Keratinocyte (primary cell): ENCODE data around the gene PPARA. TPM values are rescaled to one million over a fixed set of nuclear protein-coding genes. Genes with fewer than 3 reads are reported as not detected.

Experiments used
- DNase-seq: peaks from one replicate; pipeline ENCODE4 v3.0.0-alpha.2; 2011; ENCODE audit warnings: low read depth, missing footprints, low spot score
- FAIRE-seq: peaks from 2 replicates; lab custom pipeline; 2011; peaks lifted over from hg19 to GRCh38; lab: Jason Lieb, UNC
- H2AFZ ChIP-seq: 2 replicates; pipeline ENCODE4 v1.6.0; 2012; ENCODE audit warnings: low read length, control low read depth, inconsistent platforms; ENCODE audit not compliant: control insufficient read depth
- H3K27ac ChIP-seq: 2 replicates; pipeline ENCODE4 v1.5.1; 2011; ENCODE audit warnings: low read length; ENCODE audit not compliant: control insufficient read depth, insufficient read depth
- H3K27me3 ChIP-seq: 3 replicates; pipeline ENCODE4 v1.6.0; 2011; ENCODE audit warnings: low read length; ENCODE audit not compliant: control insufficient read depth, insufficient read depth; ENCODE audit errors: extremely low read depth
- H3K36me3 ChIP-seq, 2 experiments: 2 replicates in 1 of 2; 3 replicates in 1 of 2; pipeline ENCODE4 v1.5.1; 2011; ENCODE audit warnings: low read length in 2 of 2, mild to moderate bottlenecking in 1 of 2; ENCODE audit not compliant: control insufficient read depth in 2 of 2, insufficient read depth in 2 of 2; ENCODE audit errors: extremely low read depth in 1 of 2
- H3K4me1 ChIP-seq: 3 replicates; pipeline ENCODE4 v1.5.1; 2011; ENCODE audit warnings: low read length; ENCODE audit not compliant: control insufficient read depth, insufficient read depth; ENCODE audit errors: extremely low read depth
- H3K4me2 ChIP-seq: 3 replicates; pipeline ENCODE4 v1.6.0; 2011; ENCODE audit warnings: low read depth, low read length; ENCODE audit not compliant: control insufficient read depth, insufficient read depth; ENCODE audit errors: extremely low read depth
- H3K4me3 ChIP-seq, 3 experiments: fragments of 200-600 bp in 1 of 3; sonication (generic) in 1 of 3; 2 replicates in 2 of 3; 3 replicates in 1 of 3; pipeline ENCODE4 v1.5.1; 2011 to 2016; ENCODE audit warnings: low read length in 3 of 3, mild to moderate bottlenecking in 3 of 3, control low read depth in 2 of 3, inconsistent platforms in 1 of 3, low read depth in 1 of 3, mixed read lengths in 1 of 3, mixed run types in 1 of 3, moderate library complexity in 1 of 3; ENCODE audit not compliant: control insufficient read depth in 2 of 3, insufficient read depth in 2 of 3; ENCODE audit errors: extremely low read depth in 1 of 3
- H3K79me2 ChIP-seq: 2 replicates; pipeline ENCODE4 v1.6.0; 2012; ENCODE audit warnings: low read length; ENCODE audit not compliant: control insufficient read depth, insufficient read depth
- H3K9ac ChIP-seq: 3 replicates; pipeline ENCODE4 v1.6.0; 2011; ENCODE audit warnings: low read length; ENCODE audit not compliant: control insufficient read depth, insufficient read depth; ENCODE audit errors: extremely low read depth
- H3K9me1 ChIP-seq: 3 replicates; pipeline ENCODE4 v1.6.0; 2011; ENCODE audit warnings: low read length; ENCODE audit not compliant: control insufficient read depth, insufficient read depth; ENCODE audit errors: extremely low read depth
- H3K9me3 ChIP-seq: 2 replicates; pipeline ENCODE4 v1.5.1; 2012; ENCODE audit warnings: low read depth, low read length; ENCODE audit not compliant: control insufficient read depth
- H4K20me1 ChIP-seq: 3 replicates; pipeline ENCODE4 v1.6.0; 2011; ENCODE audit warnings: low read length; ENCODE audit not compliant: control insufficient read depth, insufficient read depth; ENCODE audit errors: extremely low read depth
- EZH2 ChIP-seq: IDR thresholded peaks from one replicate; pipeline ENCODE4 v1.6.1; 2012; ENCODE audit warnings: inconsistent platforms, mild to moderate bottlenecking, low read length, moderate library complexity
- dilution Hi-C: fragments of 300-500 bp; cut with MboI; formaldehyde crosslinking; loops from one replicate; pipeline ENCODE4 v1.7.0; 2020; ENCODE audit warnings: low sequenced_read_pairs; ENCODE audit not compliant: extremely low pct_ligation_motif_present
- polyA plus RNA-seq, 5 experiments: library from polyadenylated mRNA; depleted of rRNA in 3 of 5; stranded (reverse) in 3 of 5; stranded (forward) in 1 of 5; unstranded in 1 of 5; fragments of >200 nt; gene quantifications; 1 replicate in 1 of 5; 2 replicates in 3 of 5; 3 replicates in 1 of 5; pipeline versions ENCODE4 v1.2.1 to v1.2.3, GENCODE V29; 2011 to 2012; ENCODE audit warnings: missing spikeins in 2 of 5, low read depth in 1 of 5, low replicate concordance in 1 of 5
- TF ChIP-seq, protein P1 (sequence below), 3 experiments: IDR thresholded peaks in 1 of 3; conservative IDR thresholded peaks in 1 of 3; optimal IDR thresholded peaks in 1 of 3; 2 replicates in 2 of 3; 3 replicates in 1 of 3; pipeline versions ENCODE3 to v1.5.1; 2011; ENCODE audit warnings: low read length in 3 of 3, mild to moderate bottlenecking in 3 of 3, moderate library complexity in 2 of 3, control low read depth in 1 of 3, inconsistent platforms in 1 of 3; ENCODE audit not compliant: insufficient read depth in 2 of 3; ENCODE audit errors: extremely low read depth in 1 of 3

PPARA gene
- polyA plus RNA-seq, 1 donor (not counting 4 experiments of a cell fraction or from before 2014, with no cell fraction given), result 4.9 TPM

DNA sequence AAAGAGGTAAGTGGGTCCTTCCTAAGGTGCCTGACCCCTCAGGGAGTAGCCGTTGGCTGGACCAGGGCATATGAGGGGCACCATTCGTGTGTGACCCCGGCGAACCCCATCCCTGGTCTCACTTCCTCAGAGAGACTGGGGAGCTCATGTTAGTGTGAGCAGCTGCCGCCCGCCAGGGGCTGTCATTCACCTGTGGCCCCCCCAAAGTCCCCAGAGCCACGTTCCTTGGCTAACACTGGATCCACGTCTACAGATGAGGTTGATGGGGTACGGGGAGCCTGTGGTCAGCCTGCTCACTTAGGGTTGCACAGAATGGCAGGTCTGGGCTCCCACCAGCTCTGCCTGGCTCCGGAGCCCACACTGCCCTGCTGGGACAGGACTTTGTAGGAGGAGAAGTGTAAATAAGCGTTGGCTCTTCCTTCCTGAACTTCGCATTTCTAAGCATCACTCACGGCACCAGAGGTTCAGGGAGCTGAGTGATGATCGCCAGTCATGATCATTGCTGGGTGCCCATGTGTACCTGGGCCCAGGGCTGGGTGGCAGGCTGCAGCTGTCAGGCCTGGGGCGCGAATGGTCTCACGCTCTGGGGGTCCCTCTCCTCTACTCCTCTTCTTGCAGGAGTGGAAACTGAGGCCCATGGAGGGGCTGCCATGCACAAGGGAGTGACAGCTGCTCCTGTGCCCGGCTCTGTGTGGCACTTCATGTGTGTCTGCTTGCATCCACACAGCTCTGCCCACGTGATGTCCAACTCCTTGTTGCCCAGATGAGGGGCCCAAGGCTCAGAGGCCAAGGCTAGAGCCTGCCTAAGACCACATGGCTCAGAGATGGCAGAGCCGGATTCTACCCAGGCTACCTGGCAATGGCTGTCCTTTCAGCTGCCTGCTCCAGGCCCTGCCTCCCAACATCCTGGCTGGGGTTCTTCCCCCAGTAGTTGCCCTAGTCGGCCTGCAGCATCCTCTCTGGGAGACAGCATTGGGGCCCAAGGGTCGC is 128.6 kb downstream of the PPARA start:
- Histone ChIP-seq H3K9me3 (no peaks in the 10 kb centered on the region), H3K27ac (no peak overlapping the region), H4K20me1 (no peaks in the 10 kb centered on the region), H3K36me3 (peaks cover 17 to 23% of the 10 kb centered on the region in 2 experiments), H3K4me1 (no peaks in the 10 kb centered on the region), H3K9ac (no peak overlapping the region), H3K4me2 (no peak overlapping the region), H2AFZ (no peak overlapping the region), H3K27me3 (no peaks in the 10 kb centered on the region), H3K79me2 (no peaks in the 10 kb centered on the region), H3K4me3 (no peak overlapping the region), H3K9me1 (no peaks in the 10 kb centered on the region)
- no peak for TF ChIP-seq EZH2
- TF ChIP-seq, protein P1, sequence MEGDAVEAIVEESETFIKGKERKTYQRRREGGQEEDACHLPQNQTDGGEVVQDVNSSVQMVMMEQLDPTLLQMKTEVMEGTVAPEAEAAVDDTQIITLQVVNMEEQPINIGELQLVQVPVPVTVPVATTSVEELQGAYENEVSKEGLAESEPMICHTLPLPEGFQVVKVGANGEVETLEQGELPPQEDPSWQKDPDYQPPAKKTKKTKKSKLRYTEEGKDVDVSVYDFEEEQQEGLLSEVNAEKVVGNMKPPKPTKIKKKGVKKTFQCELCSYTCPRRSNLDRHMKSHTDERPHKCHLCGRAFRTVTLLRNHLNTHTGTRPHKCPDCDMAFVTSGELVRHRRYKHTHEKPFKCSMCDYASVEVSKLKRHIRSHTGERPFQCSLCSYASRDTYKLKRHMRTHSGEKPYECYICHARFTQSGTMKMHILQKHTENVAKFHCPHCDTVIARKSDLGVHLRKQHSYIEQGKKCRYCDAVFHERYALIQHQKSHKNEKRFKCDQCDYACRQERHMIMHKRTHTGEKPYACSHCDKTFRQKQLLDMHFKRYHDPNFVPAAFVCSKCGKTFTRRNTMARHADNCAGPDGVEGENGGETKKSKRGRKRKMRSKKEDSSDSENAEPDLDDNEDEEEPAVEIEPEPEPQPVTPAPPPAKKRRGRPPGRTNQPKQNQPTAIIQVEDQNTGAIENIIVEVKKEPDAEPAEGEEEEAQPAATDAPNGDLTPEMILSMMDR (optimal IDR thresholded peaks at IDR 0.05 in 1 of 3, IDR thresholded peaks at IDR 0.05 in 1 of 3, conservative IDR thresholded peaks at IDR 0.05 in 1 of 3; ENCODE audit: extremely low read depth in 1 of 3, insufficient read depth in 2 of 3, low read length in 3 of 3), result no peak
- no peak for DNase-seq
- no peak for FAIRE-seq
- dilution Hi-C loops, result no loop called here

DNA sequence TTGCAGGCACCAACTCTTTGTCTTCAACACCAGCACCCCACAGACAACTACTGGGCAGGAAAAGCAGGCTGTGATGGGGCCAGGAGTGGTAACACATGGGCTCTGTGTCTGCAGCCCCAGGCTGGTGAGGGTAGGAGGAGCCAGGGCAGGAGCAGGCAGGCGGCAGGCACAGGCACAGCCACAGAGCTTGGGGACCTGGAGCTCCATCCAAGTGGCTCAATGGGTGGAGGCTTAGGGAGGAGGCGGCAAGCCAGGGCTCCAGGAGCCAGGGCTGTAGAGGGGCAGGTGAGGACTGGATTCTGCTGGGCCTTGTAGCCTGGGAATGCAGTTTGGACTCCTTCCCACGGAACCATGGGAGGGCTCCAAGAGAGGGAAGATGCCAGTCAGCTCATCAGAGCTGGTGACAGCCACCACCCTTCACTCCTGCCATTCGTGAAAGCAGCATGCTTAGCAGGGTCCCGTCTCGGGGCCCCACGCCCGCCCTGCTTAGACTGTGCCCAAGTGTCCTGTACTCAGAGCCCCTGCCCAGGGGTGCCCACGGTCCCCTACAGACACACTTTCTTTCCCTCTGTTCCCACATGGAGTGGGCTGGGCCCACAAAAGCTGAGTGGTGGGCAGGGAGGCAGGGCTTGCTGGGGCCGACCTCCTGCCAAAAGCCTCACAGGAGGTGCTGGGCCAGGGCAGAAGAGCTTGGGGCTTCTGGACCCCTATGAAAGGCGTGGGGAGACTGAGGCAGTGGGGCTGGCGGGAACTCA is 129.9 kb downstream of the PPARA start:
- Histone ChIP-seq H3K9ac (no peak overlapping the region), H3K36me3 (peaks cover 14 to 24% of the 10 kb centered on the region in 2 experiments), H3K79me2 (no peaks in the 10 kb centered on the region), H3K27me3 (no peaks in the 10 kb centered on the region), H3K4me3 (no peak overlapping the region), H3K9me1 (no peaks in the 10 kb centered on the region), H3K27ac (no peak overlapping the region), H3K4me1 (no peaks in the 10 kb centered on the region), H4K20me1 (no peaks in the 10 kb centered on the region), H2AFZ (no peak overlapping the region), H3K9me3 (no peaks in the 10 kb centered on the region), H3K4me2 (no peak overlapping the region)
- TF ChIP-seq, protein P1 (optimal IDR thresholded peaks at IDR 0.05 in 1 of 3, IDR thresholded peaks at IDR 0.05 in 1 of 3, conservative IDR thresholded peaks at IDR 0.05 in 1 of 3; ENCODE audit: extremely low read depth in 1 of 3, insufficient read depth in 2 of 3, low read length in 3 of 3), result no peak
- no peak for TF ChIP-seq EZH2
- DNase-seq (no peak), FAIRE-seq (no peak)
- dilution Hi-C loops, result no loop called here
